HG02970 (cell line): ENCODE data around the gene MUC15.

Source experiments
- ATAC-seq: cut with Tn5 transposase; IDR thresholded peaks from one replicate; pipeline ENCODE4 v1.9.1; 2021; ENCODE audit warnings: mild to moderate bottlenecking, moderate library complexity, moderate number of reproducible peaks; ENCODE audit not compliant: unreplicated experiment, low FRiP score

Gene MUC15

DNA sequence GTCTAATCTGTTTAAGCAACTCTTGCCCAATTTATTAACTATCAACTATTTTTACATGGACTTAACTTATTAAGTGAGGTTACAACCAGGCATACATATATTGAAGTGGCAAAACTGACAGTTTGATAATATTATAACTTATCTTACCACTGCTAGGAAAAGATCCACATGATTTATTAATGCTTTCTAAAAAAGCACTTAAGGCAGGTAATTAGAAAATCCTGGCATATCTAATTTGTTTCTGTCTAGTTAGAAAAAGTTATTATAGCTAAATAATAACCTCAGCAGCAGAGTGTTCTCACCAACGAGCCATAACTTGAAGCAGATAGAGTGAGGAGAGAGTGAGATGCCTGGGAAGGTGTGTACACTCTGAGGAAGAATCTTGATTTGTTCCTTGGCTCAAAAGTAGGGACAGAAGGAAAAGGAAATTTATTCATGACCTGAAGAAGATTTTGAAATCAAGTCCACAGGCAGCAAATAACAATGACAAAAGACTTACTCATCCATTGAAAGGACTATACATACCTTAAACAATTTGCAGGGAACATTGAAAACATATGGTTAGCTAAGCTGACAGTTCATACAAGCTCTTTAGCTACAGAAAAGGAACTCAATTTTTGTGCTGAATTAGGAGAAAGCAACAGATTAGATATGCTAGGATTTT, 7.1 kb upstream of the MUC15 start:
- ATAC-seq: no peak

DNA sequence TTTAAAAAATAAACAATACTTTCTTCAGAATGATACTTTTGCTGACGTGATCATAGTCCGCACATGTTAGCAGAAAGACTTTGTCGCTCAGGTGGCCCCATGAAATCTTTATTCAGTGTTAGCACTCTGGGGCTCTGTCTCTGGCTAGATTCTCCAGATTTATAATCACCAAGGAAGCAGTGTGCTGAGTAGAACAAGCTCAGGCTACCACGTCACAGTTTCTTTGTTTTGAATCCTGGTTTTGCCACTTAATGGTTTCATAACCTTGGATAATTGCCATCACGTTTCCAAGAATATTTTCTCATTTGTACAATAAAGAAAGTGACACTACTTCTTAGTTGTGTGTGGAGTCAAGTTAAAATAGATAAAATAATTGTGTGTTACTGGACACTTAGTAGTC, 3.9 kb upstream of the MUC15 start:
- ATAC-seq: no peak

DNA sequence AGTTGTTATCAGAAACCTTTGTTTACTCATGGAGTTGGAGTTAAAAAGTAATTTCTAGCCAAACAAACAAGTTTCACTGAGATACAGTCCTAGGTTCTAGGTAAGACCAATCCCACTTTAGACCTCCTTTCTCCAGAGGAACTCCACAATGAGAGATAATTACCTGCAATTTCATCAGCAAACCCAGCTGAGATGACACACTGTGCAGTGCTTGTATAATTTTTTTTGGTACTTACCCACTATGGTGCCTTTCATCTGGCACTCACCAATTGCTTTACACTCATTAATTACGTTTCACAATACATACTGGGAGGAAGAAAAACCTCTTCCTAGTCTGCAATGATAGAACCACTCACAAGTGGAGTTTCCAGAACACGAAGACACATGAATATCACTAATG, 1.8 kb upstream of the MUC15 start:
- ATAC-seq: no peak

DNA sequence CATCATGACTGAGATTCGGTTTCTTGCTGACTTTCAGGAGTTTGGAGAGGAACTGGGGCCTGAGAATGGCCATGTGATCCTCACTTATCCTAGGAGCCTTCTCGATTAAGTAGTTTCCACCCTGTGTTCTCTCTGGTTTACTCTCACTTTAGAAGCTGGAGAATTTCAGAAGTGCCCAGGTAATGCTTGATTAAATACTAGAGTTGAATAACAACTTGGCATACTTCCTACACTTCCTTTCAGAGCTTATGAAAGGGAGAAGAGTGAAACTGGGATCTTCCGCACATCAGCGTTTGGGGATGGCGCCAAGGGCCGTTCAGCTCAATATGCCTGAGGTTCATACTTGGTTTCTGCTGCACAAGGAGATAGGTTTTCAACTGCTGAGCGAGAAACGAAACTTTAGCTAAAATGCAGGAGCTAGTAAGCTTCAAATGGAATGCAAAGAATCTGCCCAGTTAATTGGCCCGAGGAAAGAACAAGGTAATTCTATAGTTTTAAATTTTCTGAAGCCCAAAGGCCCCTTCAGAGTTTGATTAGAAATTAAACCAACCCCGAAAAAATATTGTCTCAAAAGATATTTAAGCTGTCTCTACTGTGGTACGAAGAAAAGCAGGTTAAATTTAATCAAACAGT, 823 bp upstream of the MUC15 start:
- ATAC-seq: no peak

DNA sequence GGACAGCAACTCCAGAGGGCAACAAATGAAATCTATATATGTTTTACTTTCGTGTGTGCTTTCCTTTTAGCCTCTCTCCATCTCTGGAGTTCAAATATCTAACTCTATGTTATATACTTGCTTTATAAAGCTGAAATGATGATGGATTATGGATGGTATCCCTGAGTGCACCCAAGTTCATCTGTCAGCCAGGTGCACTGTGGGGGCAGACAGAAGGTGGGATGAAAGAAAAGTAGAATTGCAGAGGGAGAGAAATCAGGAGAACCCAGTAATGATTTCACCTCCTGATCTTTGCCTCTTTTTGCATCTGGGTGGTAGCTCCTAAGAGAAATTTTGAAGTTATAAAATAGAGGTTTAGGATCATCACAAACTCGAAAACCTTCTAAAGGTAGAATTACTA, 2.4 kb downstream of the MUC15 start:
- ATAC-seq: no peak

DNA sequence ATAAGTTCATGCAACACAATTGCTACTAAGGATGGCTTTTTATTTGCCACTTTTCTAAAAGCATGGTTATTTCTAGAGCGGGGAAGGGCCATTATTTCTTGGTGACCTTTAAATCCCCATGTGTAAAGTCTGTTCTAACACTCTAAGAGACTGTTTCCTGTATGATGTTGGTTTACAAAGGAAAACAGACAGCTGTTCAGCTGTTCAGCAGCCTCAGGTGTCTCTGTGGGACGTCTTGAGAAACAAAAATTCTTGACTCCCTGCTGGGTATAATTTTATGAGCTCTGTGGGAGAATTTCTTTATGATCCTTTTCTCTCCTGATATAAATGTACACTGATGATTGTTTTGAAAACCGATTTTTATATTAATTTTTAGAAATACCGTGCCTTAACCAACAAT, 13.9 kb downstream of the MUC15 start:
- ATAC-seq: no peak

DNA sequence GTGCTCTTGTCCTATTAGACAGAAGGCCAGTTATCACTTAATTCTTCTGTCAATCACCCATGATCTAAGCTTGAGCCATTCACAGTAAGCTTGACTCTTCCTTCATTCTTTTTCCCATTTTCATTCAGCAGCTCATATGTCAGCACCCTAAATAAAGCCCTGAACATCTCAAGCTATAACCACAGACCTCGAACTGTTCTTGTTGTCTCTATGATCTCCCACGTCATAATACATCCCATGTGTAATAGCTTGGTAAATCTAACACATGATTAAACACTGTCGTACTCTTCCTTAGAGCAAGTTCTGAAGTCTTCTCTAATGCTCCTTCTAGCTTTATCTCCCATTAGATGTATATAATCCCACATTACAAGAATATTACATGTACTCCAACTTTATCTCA, 14.4 kb downstream of the MUC15 start:
- ATAC-seq: no peak

DNA sequence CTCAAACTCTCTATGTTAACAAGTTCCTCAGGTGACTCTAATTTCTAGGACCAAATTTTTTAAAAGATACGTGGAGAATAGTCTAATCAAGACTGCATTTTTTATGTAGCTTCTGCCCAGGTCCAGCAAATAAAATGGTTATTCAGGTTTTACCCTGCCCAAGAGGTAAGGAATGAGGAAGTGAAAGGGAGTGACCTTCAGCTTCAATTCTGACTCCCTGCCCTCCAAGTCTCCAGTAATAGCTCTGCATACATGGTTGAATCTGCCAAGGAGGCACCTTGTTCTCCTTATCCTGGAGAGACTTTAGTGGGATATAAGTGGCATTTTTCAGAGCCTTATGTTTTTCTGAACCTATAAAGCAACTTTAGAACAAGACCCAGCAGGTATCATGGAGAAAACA, 15.5 kb downstream of the MUC15 start:
- no peak for ATAC-seq

DNA sequence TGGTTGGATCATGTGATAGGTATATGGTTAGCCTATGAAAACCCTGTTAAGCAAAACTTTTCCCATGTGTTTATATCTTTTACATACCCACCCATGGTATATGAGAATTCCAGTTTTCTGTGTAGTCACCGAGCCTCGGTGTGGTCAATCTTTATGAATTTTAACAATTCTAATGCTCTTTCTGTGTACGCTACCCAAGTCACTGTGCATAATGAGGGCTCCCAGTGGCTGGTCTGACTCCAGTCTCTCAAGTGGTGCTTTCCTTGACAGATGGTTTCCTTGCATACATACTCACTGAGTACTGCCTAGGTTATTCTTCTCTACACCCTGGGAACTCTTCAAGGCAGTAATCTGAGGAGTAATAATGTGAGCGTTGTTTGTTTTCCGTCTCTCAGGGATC, 17.6 kb downstream of the MUC15 start:
- ATAC-seq: no peak

DNA sequence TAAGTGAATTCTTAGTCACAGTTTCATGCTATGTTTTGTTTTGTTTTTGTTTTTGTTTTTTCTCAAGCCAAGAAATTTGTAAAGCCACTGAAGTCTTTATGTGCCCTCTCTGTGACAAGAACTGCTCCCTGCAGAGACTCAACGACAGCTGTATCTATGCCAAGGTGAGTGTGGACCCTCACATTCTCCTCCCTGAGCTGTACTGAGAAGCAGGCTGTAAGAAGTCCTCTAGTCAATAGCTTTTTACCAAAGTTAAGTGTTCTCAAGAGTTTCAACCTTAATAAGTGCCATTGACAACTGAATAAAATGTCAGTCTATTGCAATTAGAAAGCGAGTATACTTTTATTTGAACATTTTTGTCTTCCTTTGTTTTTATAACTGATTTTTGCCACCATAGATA, 18.9 kb downstream of the MUC15 start:
- ATAC-seq: no peak

DNA sequence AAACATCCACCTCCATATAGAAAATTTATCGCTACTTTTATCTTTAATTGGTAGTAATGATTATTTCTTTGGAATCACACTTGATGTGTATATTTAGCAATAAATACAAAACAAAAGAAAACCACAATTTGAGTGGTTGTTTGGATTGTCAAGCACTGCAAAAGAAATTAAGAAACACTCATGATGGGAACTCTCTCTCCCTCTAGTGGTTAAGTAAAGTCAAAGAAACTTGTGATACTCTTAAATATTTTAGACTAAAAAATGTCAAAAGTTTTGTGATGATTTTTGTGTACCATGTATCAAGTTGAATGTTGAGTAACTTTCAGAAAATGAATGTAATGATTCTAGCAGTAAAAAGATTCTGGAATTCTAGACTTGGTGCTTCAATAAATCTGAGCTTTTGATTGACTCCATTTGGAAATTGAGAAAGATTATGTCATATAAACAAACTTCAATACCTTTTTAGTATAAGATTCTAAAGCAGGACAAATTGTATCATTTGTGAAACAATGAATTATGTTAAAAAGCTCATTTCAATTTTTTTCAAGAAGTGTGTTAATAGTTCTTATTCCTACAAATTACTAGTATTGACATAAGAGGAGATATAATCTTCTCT, 20.8 kb downstream of the MUC15 start:
- ATAC-seq: no peak

DNA sequence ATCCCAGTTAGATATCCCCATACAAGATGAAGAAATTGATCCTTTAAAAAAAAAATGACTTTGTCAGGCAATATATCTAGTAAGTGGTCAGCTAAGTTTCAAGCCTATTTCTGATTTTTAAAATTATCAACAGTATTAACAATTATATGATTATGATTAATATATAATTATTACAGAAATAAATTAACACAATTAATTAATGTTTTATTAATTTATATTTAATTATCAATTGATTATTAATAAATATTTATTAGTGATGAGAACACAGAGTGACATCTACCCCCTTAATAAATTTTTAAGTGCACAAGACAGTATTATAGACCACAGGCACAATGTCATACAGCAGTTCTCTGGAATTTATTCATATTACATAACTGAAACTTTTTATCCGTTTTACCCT, 22.0 kb downstream of the MUC15 start:
- ATAC-seq: no peak

DNA sequence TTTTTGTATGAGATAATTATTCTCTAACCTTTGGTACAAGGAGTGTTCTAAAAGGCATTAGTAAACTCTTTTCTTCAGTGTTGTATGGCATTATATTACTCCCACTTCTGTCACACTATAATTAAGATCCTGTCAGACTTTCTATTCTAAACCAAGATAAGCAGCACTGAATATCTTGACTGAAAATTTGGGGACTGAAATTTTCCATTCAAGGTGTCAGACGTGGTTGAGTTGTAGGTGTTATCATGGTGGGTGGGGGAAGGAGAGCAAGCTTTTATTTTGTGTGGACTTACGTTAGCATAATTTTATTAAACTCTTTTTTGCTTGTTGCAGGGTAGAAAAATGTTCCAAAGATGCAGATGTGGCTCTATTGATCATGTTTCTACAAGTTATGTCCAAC, 22.9 kb downstream of the MUC15 start:
- no peak for ATAC-seq

DNA sequence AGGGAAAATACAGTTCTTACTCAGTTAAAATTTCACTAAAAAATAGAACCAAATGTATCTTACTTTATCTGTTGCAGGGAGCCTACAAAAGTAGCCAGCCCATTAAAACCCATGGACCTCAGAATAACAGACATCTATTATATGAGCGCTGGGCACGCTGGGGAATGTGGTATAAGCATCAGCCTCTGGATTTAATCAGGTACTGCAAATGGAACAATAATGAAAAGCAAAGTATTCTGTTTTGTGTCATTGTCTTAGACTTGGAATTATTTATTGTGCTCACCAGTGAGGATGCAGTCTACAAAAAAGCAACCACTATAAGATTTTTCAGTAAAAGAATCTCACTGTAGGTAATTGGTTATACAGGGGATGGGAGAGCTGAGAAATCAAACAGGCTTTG, 30.2 kb downstream of the MUC15 start:
- no peak for ATAC-seq

DNA sequence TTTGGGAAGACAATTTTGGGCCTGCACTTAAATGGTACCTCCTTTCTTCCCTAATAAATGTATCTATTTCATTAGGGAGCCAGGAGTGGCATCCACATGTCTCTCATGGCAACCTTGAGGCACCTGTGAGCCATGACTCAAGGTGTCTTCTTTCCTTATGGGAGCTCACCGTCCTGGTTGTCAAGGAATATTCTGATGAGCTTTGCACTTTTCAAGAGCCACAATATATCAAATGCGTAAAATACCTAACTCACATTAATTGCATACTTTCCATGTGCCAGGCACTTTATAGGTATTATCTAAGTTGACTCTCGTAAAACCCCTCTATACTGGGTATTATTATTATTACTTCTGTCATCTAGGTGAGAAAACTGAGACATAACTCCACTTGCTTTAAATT, 32.5 kb downstream of the MUC15 start:
- ATAC-seq: no peak

DNA sequence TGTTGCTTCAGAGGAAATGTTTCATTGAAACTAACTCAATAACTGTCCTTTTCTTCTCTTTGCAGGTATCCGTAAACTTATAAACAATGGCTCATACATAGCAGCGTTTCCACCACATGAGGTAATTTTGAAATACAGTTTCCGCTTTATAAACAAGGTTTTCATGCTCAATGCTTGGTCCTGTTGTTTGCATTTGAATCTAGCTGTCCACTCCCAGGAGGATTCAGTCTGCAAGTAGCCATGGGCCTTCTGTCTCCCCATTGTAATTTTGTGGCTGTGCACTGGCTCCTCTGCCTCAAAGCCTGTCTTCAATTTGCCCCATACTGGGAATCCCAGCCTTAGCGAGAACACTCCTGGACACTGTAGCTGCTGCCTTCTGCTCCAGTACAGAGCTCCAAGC, 34.7 kb downstream of the MUC15 start:
- no peak for ATAC-seq

DNA sequence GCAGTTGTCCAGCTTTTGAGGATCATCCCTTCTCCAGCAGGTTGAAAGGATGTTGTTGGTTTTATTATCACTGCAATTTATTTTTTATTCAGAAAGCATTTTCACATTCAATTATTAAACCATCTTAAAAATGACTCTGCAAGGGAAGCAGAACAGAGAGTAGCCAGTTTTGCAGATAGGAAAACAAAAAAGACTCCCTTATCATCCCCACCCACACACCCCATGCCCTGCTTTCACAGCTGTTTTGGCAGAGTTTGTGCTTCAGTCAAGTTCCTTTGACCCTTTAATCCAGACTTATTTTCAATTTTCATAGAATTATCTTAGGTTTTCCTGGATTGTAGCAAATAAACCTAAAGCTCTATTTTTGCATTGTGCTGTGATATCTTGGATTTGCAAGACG, 44.4 kb downstream of the MUC15 start:
- ATAC-seq: no peak

DNA sequence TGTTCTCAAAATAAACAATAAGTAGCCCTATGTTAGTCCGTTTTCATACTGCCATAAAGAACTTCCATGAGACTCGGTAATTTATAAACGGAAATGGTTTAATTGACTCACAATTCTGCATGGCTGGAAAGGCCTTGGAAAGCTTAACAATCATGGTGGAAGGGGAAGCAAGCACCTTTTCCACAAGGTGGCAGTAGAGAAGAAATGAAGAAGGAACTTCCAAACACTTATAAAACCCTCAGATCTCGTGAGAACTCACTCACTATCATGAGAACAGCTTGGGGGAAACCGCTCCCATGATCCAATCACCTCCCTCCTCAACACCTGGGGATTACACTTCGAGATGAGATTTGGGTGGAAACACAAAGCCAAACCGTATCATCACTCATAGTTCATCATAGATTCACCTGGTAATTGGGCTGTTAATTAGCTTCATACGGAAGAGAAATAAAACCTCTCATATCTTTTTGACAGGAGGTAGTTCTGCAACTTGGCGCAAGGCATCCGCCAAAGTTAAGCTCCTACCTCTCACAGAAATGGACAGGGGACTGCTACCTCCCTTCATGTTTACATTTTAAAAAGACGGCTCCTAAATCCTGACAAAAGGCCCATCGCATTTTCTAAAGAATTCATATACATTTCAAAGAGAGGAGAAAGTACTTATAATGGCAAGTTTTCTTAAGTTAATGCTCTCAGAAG, 49.0 kb downstream of the MUC15 start:
- ATAC-seq: no peak

DNA sequence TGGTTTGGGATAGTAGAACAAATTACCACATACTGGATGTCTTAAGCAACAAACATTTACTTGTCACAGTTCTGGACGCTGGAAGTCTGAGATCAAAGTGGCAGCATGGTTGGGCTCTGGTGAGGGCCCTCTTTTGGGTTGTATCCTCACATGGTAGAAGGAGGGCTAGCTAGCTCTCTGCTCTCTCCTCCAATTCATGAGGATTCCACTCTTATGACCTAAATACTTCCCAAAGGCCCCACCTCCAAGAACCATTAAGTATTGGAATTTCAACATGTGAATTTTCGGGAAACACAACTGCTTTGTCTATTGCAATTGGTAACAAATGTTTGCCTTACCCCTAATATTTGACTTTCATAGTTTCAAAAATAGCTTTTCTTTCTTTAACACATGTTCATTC, 52.6 kb downstream of the MUC15 start:
- no peak for ATAC-seq

DNA sequence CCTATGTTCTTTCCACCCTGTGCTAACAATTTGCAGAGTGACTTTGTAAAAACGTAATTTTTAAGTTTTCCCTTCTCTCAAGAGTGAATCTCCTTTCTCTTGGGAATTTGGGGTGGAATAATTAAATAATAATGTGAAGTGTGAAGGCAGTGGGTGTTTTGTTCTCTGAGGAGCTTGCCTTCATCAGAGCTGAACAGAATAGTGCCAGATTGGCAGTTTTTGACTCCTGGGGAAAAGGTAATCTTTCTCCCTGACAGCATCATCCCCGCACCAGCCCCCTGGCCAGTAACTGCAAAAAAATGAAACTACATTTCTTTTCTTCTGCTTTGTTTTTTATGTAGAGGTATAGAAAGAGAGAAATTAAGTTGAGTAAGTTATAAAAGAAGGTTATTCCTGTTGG, 59.9 kb downstream of the MUC15 start:
- no peak for ATAC-seq

DNA sequence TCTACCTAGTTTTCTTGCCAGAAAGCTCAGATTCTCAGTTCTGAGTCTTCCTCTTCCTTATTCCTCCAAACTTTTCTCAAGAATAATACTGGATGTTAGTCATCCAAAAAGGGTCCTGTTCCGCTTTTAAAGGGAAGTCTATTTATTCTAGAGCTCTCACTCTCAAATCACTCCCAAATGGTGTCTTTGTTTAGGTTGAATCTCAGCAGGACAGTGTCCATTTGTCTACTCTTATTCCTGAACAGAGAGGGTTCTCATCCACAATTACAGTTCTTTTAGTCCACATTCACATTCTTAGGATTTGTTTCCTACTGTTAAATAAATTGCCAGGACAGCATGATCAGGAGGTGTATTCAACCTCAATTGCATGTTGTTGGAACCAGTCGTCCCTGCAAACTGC, 61.3 kb downstream of the MUC15 start:
- no peak for ATAC-seq

DNA sequence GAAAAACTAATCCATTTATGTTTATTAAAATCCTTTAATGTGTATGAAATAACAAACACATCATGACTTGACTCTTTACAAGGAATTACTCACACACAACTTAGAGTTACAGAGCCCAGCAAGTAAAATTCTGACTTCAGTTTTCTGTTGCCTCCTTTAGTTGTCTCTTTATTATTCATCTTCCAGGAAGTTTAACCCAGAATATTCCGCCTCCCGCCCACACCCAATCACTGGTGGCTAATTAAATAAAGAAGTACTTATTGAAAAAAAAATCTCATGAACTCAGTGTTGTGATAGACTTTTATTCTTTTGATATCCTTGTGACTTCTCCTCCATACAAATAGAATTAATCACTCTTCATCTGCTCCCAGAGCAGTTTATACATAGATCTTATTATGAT, 61.9 kb downstream of the MUC15 start:
- no peak for ATAC-seq
